Jurkat, Clone E6-1 (cell line): ENCODE measurements around the gene AKAIN1.

Experiments
- DNase-seq: peaks from one replicate; pipeline ENCODE4 v3.0.0-alpha.2; 2011; ENCODE audit warnings: low read depth, low spot score
- H3K4me3 ChIP-seq: 2 replicates; pipeline ENCODE4 v1.5.1; 2011; ENCODE audit warnings: mild to moderate bottlenecking, low read length, control low read depth, moderate library complexity

Gene AKAIN1

DNA sequence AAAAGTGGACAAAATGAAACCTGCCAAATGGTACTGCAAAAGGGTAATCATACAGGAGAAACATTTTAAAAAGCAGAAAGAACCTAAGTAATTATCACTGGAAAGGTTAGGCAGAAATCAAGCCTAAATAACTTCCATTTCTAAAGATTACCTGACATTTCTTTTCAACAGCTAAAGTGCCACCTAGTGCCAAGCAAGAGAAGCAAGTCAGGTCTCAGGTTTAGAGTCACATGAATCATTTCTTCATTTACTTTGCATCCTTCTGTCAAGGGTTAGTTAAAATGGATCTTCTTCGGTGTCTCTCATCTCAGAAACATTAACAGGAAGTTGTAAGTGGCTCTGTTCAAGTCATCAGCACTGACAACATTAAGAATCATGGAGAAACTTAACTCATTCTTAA lies 90.3 kb downstream of the AKAIN1 start:
- DNase-seq: no peak
- H3K4me3 ChIP-seq: no peak overlapping the region

- DNase-seq: no peak
Measured at GRCh38 chr18:5104246-5104645, 92.8 kb downstream of the AKAIN1 start.

GRCh38 chr18:5103693-5104092 lies 93.4 kb downstream of the AKAIN1 start:
- no peak overlapping the region for H3K4me3 ChIP-seq
- no peak for DNase-seq

More at GRCh38 chr18:5104246-5104645, 92.8 kb downstream of the AKAIN1 start:
- H3K4me3 ChIP-seq: no peak overlapping the region

GRCh38 chr18:5103286-5103685 lies 93.8 kb downstream of the AKAIN1 start:
- no peak for DNase-seq
- H3K4me3 ChIP-seq: no peak overlapping the region

GRCh38 chr18:5097116-5097703 lies 99.8 kb downstream of the AKAIN1 start:
- no peak for DNase-seq

GRCh38 chr18:5095239-5095638 lies 101.8 kb downstream of the AKAIN1 start:
- no peak for DNase-seq
- no peak overlapping the region for H3K4me3 ChIP-seq

More at GRCh38 chr18:5097116-5097703, 99.8 kb downstream of the AKAIN1 start:
- H3K4me3 ChIP-seq: no peak overlapping the region

- no peak for DNase-seq
Measured at GRCh38 chr18:5093902-5094301, 103.2 kb downstream of the AKAIN1 start.

More at GRCh38 chr18:5093902-5094301, 103.2 kb downstream of the AKAIN1 start:
- H3K4me3 ChIP-seq: no peak overlapping the region
